ENCODE measurements around the gene RYR3.

RYR3 gene

GRCh38 chr15:33639456-33639855 lies 328.7 kb downstream of the RYR3 start:
- no peaks in the 10 kb centered on the region for H3K36me3 ChIP-seq (replicated peaks; ENCODE audit: insufficient read depth, low read length)
- no peak overlapping the region for H2AFZ ChIP-seq (ENCODE audit: low read length)
- H3K4me3 ChIP-seq (ENCODE audit: low read length): no peak overlapping the region
- no peaks in the 10 kb centered on the region for H3K4me1 ChIP-seq (ENCODE audit: low read length)
- H3F3A ChIP-seq (ENCODE audit: insufficient read depth, low read length): no peaks in the 10 kb centered on the region
- no peaks in the 10 kb centered on the region for H3K79me2 ChIP-seq (ENCODE audit: low read length)
- H3K27me3 ChIP-seq (replicated peaks; ENCODE audit: insufficient read depth, low read length): no peaks in the 10 kb centered on the region
- H3K27ac ChIP-seq (ENCODE audit: low read length): no peak overlapping the region
- H3K9me3 ChIP-seq (replicated peaks; ENCODE audit: insufficient read depth, low read length): no peaks in the 10 kb centered on the region
- H3K9me2 ChIP-seq (replicated peaks; ENCODE audit: insufficient read depth, low read length): no peaks in the 10 kb centered on the region
- TF ChIP-seq, protein P1, sequence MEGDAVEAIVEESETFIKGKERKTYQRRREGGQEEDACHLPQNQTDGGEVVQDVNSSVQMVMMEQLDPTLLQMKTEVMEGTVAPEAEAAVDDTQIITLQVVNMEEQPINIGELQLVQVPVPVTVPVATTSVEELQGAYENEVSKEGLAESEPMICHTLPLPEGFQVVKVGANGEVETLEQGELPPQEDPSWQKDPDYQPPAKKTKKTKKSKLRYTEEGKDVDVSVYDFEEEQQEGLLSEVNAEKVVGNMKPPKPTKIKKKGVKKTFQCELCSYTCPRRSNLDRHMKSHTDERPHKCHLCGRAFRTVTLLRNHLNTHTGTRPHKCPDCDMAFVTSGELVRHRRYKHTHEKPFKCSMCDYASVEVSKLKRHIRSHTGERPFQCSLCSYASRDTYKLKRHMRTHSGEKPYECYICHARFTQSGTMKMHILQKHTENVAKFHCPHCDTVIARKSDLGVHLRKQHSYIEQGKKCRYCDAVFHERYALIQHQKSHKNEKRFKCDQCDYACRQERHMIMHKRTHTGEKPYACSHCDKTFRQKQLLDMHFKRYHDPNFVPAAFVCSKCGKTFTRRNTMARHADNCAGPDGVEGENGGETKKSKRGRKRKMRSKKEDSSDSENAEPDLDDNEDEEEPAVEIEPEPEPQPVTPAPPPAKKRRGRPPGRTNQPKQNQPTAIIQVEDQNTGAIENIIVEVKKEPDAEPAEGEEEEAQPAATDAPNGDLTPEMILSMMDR (IDR thresholded peaks at IDR 0.05; ENCODE audit: low read length): no peak
- TF ChIP-seq EZH2phosphoT487 (IDR thresholded peaks at IDR 0.05; ENCODE audit: low read length): no peak
- TF ChIP-seq EZH2 (optimal IDR thresholded peaks at IDR 0.05; ENCODE audit: low read depth, low read length): no peak
- H4K20me1 ChIP-seq (ENCODE audit: insufficient read depth, low read length): no peaks in the 10 kb centered on the region
- DNase-seq: no peak
- no peak overlapping the region for H3K9ac ChIP-seq (ENCODE audit: low read length)
- no peak overlapping the region for H3K4me2 ChIP-seq (ENCODE audit: low read depth, low read length)

GRCh38 chr15:33639978-33640377 lies 329.2 kb downstream of the RYR3 start:
- Histone ChIP-seq H2AFZ (ENCODE audit: low read length) (0 out of 2 replicates have a peak overlapping the region, but pooled peaks have one; percentile 8), H3K27me3 (replicated peaks; ENCODE audit: insufficient read depth, low read length) (no peaks in the 10 kb centered on the region), H3K79me2 (ENCODE audit: low read length) (no peaks in the 10 kb centered on the region), H3K4me3 (ENCODE audit: low read length) (no peak overlapping the region), H3K9me3 (replicated peaks; ENCODE audit: insufficient read depth, low read length) (no peaks in the 10 kb centered on the region), H3K9ac (ENCODE audit: low read length) (no peak overlapping the region), H4K20me1 (ENCODE audit: insufficient read depth, low read length) (no peaks in the 10 kb centered on the region), H3F3A (ENCODE audit: insufficient read depth, low read length) (no peaks in the 10 kb centered on the region), H3K36me3 (replicated peaks; ENCODE audit: insufficient read depth, low read length) (no peaks in the 10 kb centered on the region), H3K27ac (ENCODE audit: low read length) (no peak overlapping the region), H3K4me1 (ENCODE audit: low read length) (no peaks in the 10 kb centered on the region), H3K9me2 (replicated peaks; ENCODE audit: insufficient read depth, low read length) (no peaks in the 10 kb centered on the region), H3K4me2 (ENCODE audit: low read depth, low read length) (no peak overlapping the region)
- DNase-seq: no peak
- TF ChIP-seq, protein P1 (IDR thresholded peaks at IDR 0.05; ENCODE audit: low read length): no peak
- TF ChIP-seq EZH2 (optimal IDR thresholded peaks at IDR 0.05; ENCODE audit: low read depth, low read length) (no peak), EZH2phosphoT487 (IDR thresholded peaks at IDR 0.05; ENCODE audit: low read length) (no peak)

DNA sequence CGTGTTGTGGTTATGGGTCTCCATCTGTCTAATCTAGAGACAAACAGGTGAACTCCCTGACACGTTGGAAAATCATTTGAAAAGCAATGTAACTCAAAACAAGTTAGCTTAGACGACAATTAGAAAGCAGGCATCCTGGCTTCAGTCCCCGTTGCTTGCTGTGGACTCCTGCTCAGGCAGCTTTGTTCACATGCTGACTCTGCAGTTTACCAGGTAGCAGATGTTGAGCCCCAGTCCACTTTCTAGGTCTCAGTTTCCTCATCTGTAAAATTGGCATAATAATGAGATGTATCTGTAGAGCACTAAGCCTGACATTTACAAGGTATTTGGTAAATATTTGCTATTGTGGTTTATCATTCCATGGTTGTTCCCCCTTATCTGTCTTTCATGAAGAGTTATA lies 330.3 kb downstream of the RYR3 start:
- Histone ChIP-seq H3K9me3 (replicated peaks; ENCODE audit: insufficient read depth, low read length) (no peaks in the 10 kb centered on the region), H3K27ac (ENCODE audit: low read length) (no peak overlapping the region), H4K20me1 (ENCODE audit: insufficient read depth, low read length) (no peaks in the 10 kb centered on the region), H3K4me3 (ENCODE audit: low read length) (no peak overlapping the region), H3K9ac (ENCODE audit: low read length) (no peak overlapping the region), H3K27me3 (replicated peaks; ENCODE audit: insufficient read depth, low read length) (no peaks in the 10 kb centered on the region), H2AFZ (ENCODE audit: low read length) (no peak overlapping the region), H3F3A (ENCODE audit: insufficient read depth, low read length) (no peaks in the 10 kb centered on the region), H3K4me2 (ENCODE audit: low read depth, low read length) (no peak overlapping the region), H3K79me2 (ENCODE audit: low read length) (no peaks in the 10 kb centered on the region), H3K4me1 (ENCODE audit: low read length) (no peaks in the 10 kb centered on the region), H3K36me3 (replicated peaks; ENCODE audit: insufficient read depth, low read length) (no peaks in the 10 kb centered on the region), H3K9me2 (replicated peaks; ENCODE audit: insufficient read depth, low read length) (no peaks in the 10 kb centered on the region)
- TF ChIP-seq, protein P1 (IDR thresholded peaks at IDR 0.05; ENCODE audit: low read length): no peak
- no peak for TF ChIP-seq EZH2 (optimal IDR thresholded peaks at IDR 0.05; ENCODE audit: low read depth, low read length)
- no peak for TF ChIP-seq EZH2phosphoT487 (IDR thresholded peaks at IDR 0.05; ENCODE audit: low read length)
- no peak for DNase-seq
